HG02973 (cell line): ENCODE measurements around the gene ZNF577.
A peak's percentile ranks its signal among the peaks of the same experiment; 100 is the strongest.
"Not testable (repeated sequence)": the region's sequence is repeated elsewhere in the genome, so short reads cannot be mapped to it uniquely, and the experiment has no call there.

Source experiments
- ATAC-seq: cut with Tn5 transposase; IDR thresholded peaks from one replicate; pipeline ENCODE4 v1.9.1; 2021; ENCODE audit warnings: moderate library complexity; ENCODE audit not compliant: unreplicated experiment

ZNF577 gene

DNA sequence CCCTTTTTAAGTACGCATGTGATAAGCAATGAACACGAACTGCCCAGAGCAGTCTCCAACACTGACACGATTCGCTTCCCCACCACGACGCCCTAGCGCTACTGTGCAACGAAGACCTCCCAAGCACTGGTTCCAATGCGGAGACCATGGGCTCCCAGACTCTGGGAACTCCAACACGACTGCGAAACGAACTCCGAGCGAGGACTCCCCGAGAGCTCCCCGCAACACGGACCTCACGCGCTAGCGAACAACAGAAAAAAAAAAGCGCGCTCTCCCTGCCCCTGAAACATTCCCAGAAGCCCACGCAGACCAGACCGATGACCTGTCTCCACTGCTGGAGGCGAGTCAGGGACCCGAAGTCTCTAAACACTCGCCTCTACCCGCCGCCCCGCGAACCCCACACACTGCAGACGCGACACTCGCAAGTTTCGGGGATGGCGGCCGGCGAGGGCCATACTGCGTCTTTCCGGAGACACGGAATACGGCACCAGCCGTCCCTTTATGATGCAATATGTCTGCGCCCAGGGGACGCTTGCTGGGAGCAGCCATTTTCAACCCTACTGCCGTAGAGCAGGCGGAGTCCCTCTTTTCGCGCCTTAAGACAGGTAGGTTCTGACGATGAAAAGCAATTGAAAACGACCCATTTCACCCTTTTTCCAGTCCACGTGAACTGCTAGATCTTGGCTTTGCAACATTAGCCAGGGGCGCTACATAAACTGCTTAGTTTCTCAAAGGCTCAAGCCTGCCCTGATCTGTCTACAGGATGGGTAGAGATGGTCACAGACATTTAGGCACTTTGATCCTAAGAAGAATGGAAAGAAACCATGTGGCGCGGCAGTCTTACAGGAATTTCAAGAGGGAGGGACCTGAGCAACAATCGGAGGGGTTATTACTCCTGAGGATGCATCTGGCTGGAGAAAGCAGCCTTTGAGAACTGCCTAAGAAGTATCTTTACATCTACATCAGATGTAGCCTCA lies at the start of gene ZNF577:
Gene ZNF577, minus strand, starts transcription at position 430 of the 977 bp plus-strand sequence. CDS start 7,569 bp downstream, outside the sequence.
- ATAC-seq, result no peak

GRCh38 chr19:51931921-51932320 lies 44.2 kb upstream of the ZNF577 start:
- no peak for ATAC-seq

GRCh38 chr19:51927859-51928258 lies 40.1 kb upstream of the ZNF577 start:
- ATAC-seq, result no peak

- ATAC-seq, result peak; percentile 78
Measured at GRCh38 chr19:51926784-51927741, 39.3 kb upstream of the ZNF577 start, which contains the start of gene ZNF613. Gene ZNF613 (plus strand): TSS chr19:51927472. CDS start chr19:51936221, 8,749 bp downstream.

- no peak for ATAC-seq
Measured at GRCh38 chr19:51926426-51926783, 38.7 kb upstream of the ZNF577 start.

DNA sequence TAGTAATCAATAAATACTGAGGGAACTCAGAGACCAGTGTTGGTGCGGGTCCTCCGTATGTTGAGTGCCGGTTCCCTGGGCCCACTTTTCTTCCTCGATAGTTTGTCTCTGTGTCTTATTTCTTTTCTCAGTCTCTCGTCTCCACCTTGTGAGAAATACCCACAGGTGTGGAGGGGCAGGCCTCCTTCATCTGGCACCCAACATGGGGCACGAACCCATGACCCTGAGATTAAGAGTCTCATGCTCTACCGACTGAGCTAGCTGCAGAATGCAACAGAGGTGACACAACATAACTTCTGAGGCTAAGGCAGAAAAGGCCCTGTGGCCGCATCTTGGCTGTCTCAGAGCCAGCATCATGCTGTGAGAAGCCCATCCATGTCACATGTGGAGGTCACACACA lies 34.2 kb upstream of the ZNF577 start:
- no peak for ATAC-seq

- no peak for ATAC-seq
Measured at GRCh38 chr19:51919606-51920005, 31.9 kb upstream of the ZNF577 start.

GRCh38 chr19:51916167-51916566 lies 28.4 kb upstream of the ZNF577 start:
- ATAC-seq, result no peak

DNA sequence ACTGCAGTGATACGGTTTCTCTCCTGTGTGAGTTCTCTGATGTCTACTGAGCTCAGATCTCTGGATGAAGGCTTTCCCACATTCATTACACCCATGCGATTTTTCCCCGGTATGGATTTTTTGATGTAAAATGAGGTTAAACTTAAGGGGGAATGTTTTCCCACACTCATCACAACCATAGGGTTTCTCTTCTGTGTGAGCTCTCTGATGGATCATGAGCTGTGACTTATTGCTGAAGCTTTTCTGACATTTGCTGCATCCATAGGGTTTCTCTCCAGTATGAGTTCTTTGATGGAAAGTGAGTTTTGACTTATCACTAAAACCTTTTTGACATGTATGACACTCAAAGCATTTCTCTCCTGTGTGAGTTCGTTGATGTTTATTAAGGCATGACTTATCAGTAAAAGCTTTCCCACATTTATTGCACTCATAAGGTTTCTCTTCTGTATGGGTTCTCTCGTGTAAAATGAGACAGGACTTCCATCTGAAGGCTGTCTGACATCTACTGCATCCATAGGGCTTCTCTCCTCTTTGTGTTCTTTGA lies 27.6 kb upstream of the ZNF577 start:
- ATAC-seq, result no peak

DNA sequence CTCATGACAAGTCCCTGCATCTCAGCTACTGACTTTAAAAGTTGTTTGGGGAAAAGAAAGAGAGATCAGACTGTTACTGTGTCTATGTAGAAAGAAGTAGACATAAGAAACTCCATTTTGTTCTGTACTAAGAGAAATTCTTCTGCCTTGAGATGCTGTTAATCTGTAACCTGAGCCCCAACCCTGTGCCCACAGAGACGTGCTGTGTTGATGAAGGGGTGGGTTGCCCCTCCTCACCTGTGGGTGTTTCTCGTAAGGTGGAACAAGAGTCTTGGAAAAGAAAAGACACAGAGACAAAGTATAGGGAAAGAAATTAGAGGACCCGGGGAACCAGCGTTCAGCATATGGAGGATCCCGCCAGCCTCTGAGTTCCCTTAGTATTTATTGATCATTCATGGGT lies 20.2 kb upstream of the ZNF577 start:
- ATAC-seq, result not testable (repeated sequence)

DNA sequence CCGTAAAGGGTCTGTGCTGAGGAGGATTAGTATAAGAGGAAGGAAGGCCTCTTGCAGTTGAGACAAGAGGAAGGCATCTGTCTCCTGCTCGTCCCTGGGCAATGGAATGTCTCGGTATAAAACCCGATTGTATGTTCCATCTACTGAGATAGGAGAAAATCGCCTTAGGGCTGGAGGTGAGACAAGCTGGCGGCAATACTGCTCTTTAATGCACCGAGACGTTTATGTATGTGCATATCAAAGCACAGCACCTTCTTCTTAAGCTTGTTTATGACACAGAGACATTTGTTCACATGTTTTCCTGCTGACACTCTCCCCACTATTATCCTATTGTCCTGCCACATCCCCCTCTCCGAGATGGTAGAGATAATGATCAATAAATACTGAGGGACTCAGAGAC lies 18.4 kb upstream of the ZNF577 start:
- not testable (repeated sequence) for ATAC-seq

DNA sequence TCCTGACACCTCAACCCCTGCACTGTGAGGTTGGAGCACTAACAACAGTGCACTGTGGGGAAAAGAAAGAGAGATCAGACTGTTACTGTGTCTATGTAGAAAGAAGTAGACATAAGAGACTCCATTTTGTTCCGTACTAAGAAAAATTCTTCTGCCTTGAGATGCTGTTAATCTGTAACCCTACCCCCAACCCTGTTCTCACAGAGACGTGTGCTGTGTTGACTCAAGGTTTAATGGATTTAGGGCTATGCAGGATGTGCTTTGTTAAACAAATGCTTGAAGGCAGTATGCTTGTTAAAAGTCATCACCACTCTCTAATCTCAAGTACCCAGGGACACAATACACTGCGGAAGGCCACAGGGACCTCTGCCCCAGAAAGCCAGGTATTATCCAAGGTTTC lies 17.9 kb upstream of the ZNF577 start:
- ATAC-seq, result not testable (repeated sequence)

DNA sequence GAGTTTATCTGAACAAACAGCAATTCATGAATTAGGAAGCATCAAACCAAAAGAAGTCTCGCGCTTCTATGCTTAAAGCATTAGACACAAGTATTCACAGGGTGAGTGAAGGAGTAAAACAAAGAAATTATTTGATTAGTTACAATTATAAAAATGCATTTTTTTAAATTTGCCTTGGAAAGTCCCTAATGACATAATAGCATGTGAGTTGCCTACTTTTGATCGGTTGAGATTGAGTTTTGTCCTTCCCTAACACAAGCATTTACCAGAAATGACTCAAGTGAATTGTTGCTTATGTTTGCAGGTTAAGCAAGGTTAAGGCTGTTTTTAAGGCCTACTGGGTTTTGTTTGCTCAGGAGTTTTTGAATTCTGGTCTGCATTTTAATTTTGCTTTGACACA lies 17.5 kb upstream of the ZNF577 start:
- ATAC-seq, result no peak

DNA sequence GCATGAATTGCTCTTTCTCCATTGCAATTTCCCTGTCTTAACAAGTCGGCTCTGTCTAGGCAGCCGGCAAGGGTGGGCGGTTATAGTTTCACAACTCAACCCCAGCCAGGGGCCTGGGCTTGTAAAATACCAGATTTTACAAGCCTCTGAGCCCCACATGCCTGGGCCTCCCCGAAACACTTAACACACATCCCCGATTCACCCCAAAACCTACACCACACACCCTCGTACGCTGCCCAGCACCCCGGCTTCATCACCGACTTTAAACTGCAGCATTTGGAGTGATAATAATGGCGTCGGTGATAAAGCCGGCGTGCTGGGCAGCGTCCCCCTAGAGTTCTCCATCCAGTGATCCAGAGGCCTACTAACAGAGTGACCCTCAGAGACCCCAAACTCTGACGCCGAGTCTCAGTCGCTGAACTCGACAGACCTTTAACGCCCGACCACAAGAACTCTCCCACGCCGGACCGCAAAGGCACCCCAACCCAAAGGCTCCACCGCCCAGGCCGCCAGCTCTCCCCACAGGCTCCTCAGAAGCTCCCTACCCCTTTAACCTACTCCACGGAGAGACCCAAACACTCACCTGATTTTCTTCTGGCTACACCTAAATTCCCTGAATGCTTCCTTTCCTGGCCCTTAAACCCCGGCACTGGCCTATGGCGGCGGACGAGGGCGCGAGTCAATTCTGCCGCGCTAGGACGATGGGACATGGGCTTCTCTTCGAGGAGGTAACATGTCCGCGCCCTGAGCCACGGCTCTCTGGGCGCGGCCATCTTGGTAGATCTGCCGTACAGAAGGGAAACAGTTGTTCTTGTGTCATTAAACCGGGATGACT lies 16.8 kb upstream of the ZNF577 start, which contains the start of gene ZNF649:
Gene ZNF649, minus strand, starts transcription at position 687 of the 835 bp plus-strand sequence. CDS start 4,910 bp downstream, outside the sequence.
- peak; percentile 90 for ATAC-seq

- no peak for ATAC-seq
Measured at GRCh38 chr19:51903192-51903591, 15.4 kb upstream of the ZNF577 start.

DNA sequence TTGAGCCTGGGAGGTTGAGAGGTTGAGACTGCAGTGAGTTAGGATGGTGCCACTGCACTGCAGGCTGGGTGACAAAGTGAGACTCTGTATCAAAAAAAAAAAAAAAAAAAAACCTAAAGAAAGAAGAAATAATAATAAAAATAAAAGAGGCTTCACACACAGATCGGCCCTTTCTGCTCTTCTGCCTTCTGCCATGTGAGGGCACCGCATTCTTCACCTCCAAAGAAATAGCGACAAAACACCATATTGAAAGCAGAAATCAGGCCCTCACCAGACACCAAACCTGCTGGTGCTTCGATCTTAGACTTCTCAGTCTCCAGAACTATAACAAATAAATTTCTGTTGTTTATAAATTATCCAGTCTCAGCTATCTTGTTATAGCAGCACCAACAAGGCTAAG lies 14.1 kb upstream of the ZNF577 start:
- no peak for ATAC-seq

DNA sequence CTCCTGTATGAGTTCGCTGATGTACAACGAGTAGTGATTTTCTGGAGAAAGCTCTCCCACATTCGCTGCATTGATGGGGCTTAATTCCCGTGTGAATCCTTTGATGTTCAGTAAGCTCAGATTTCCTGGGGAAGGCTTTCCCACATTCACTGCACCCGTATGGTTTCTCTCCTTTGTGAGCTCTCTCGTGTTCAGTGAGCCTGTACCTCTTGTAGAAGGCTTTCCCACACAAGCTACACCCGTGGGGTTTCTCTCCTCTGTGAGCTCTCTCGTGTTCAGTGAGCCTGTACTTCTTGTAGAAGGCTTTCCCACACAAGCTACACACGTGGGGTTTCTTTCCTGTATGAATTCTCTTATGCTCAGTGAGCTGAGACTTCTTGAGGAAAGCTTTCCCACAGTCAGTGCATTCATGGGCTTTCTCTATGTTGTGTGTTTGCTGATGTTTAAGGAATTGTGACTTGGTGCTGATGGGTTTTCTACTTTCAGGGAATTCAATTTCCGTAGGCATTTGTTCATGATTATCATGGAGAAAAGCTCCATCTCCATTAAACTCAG lies 3.5 kb upstream of the ZNF577 start:
- ATAC-seq, result no peak

- no peak for ATAC-seq
Measured at GRCh38 chr19:51889934-51890333, 2.2 kb upstream of the ZNF577 start.

- no peak for ATAC-seq
Measured at GRCh38 chr19:51884713-51885112, 3.0 kb downstream of the ZNF577 start.

GRCh38 chr19:51882518-51882917 lies 5.2 kb downstream of the ZNF577 start:
- ATAC-seq, result no peak
